HepG2 (cell line): ENCODE data around the gene DSE. TPM values are rescaled to one million over a fixed set of nuclear protein-coding genes. Genes with fewer than 3 reads are reported as not detected.

ENCODE experiments used
- ATAC-seq: fragments of 200-7000 bp; cut with Tn5 transposase; 3 replicates; pipeline ENCODE4 v1.9.1; 2020; ENCODE audit warnings: mild to moderate bottlenecking, moderate library complexity
- BruUV-seq: library from RNA; stranded (reverse); fragments of 400-500 nt; replicated peaks from 2 replicates; lab custom pipeline; 2021; lab: Mats Ljungman, UMichigan
- CTCF ChIA-PET: fragments of 300-600 bp; formaldehyde crosslinking; extraction: SDS; loops from one replicate; lab custom pipeline; 2021; ENCODE audit warnings: low total read pairs, inconsistent platforms, low intra/inter-chr PET ratio; lab: Yijun Ruan, JAX
- POLR2A ChIA-PET: fragments of 350-600 bp; sonication (Branson Sonifier 250); formaldehyde crosslinking; loops from one replicate; lab custom pipeline; 2020; ENCODE audit warnings: antibody characterized with exemption, inconsistent platforms; lab: Yijun Ruan, JAX
- DNase-seq: peaks from one replicate; pipeline ENCODE4 v3.0.0-alpha.2; 2015; ENCODE audit warnings: low spot score
- FAIRE-seq: peaks from 3 replicates; lab custom pipeline; 2011; peaks lifted over from hg19 to GRCh38; lab: Jason Lieb, UNC
- H2AFZ ChIP-seq: one replicate; pipeline ENCODE4 v1.6.1; 2011; ENCODE audit warnings: low read length, inconsistent platforms
- H3K27ac ChIP-seq: fragments of 300-600 bp; 3 replicates; pipeline ENCODE4 v1.8.0; 2011; ENCODE audit warnings: mixed run types, mild to moderate bottlenecking, mixed read lengths, low read length, inconsistent platforms; ENCODE audit not compliant: insufficient read depth; ENCODE audit errors: extremely low read length
- H3K27me3 ChIP-seq, 2 experiments: fragments of 200-600 bp in 1 of 2; 2 replicates in 1 of 2; 3 replicates in 1 of 2; pipeline versions ENCODE4 v1.6.0 to v1.8.0; 2011; ENCODE audit warnings: low read length in 2 of 2, mild to moderate bottlenecking in 2 of 2, moderate library complexity in 2 of 2, inconsistent platforms in 1 of 2; ENCODE audit not compliant: insufficient read depth in 2 of 2, control insufficient read depth in 1 of 2
- H3K36me3 ChIP-seq, 2 experiments: fragments of 200-600 bp in 1 of 2; replicated peaks in 1 of 2; 2 replicates in 1 of 2; 3 replicates in 1 of 2; pipeline versions ENCODE4 v1.5.1 to v1.8.0; 2011; ENCODE audit warnings: low read length in 2 of 2, inconsistent platforms in 1 of 2; ENCODE audit not compliant: insufficient read depth in 2 of 2, control insufficient read depth in 1 of 2
- H3K4me1 ChIP-seq: 2 replicates; pipeline ENCODE4 v1.5.1; 2012; ENCODE audit warnings: low read length, inconsistent platforms; ENCODE audit not compliant: insufficient read depth
- H3K4me2 ChIP-seq: 2 replicates; pipeline ENCODE4 v1.6.0; 2011; ENCODE audit warnings: low read depth, low read length, inconsistent platforms
- H3K4me3 ChIP-seq, 3 experiments: fragments of 200-600 bp in 1 of 3; sonication (generic), shearing (Covaris generic) in 1 of 3; replicated peaks in 1 of 3; 2 replicates each; pipeline ENCODE4 v1.5.1; 2011 to 2016; ENCODE audit warnings: low read length in 3 of 3, inconsistent platforms in 2 of 3, low read depth in 2 of 3, mild to moderate bottlenecking in 2 of 3, control low read depth in 1 of 3, mixed read lengths in 1 of 3; ENCODE audit not compliant: insufficient read depth in 1 of 3
- H3K79me2 ChIP-seq: one replicate; pipeline ENCODE4 v1.6.1; 2011; ENCODE audit warnings: low read length, inconsistent platforms; ENCODE audit not compliant: insufficient read depth
- H3K9ac ChIP-seq: 2 replicates; pipeline ENCODE4 v1.6.0; 2011; ENCODE audit warnings: mild to moderate bottlenecking, low read depth, low read length, inconsistent platforms; ENCODE audit not compliant: insufficient read depth
- H3K9me3 ChIP-seq: 2 replicates; pipeline ENCODE4 v1.5.1; 2012; ENCODE audit warnings: mild to moderate bottlenecking, low read length
- H4K20me1 ChIP-seq: 2 replicates; pipeline ENCODE4 v1.6.0; 2011; ENCODE audit warnings: inconsistent platforms, mild to moderate bottlenecking, low read length, moderate library complexity; ENCODE audit not compliant: insufficient read depth
- GATAD1 ChIP-seq: IDR thresholded peaks from 2 replicates; pipeline ENCODE4 v1.6.1; 2016; ENCODE audit warnings: missing genetic modification reagents, missing compliant biosample characterization
- HIVEP1 ChIP-seq: sonication (generic); formaldehyde crosslinking; IDR thresholded peaks from 2 replicates; pipeline ENCODE4 v1.4.0; 2020; ENCODE audit warnings: mild to moderate bottlenecking, missing genetic modification reagents
- MNT ChIP-seq: fragments of 450-650 bp; IDR thresholded peaks from 2 replicates; pipeline ENCODE4 v1.6.1; 2016
- NFATC3 ChIP-seq: sonication (generic); formaldehyde crosslinking; IDR thresholded peaks from 2 replicates; pipeline ENCODE4 v1.5.1; 2020; ENCODE audit warnings: mild to moderate bottlenecking, missing genetic modification reagents
- NFYB ChIP-seq: sonication (generic); formaldehyde crosslinking; IDR thresholded peaks from 2 replicates; pipeline ENCODE4 v1.4.0; 2020; ENCODE audit warnings: missing genetic modification reagents
- ZBTB4 ChIP-seq: sonication (generic); formaldehyde crosslinking; IDR thresholded peaks from 2 replicates; pipeline ENCODE4 v1.4.0; 2020; ENCODE audit warnings: missing genetic modification reagents, mild to moderate bottlenecking, borderline replicate concordance
- ZMYM4 ChIP-seq: sonication (generic); formaldehyde crosslinking; IDR thresholded peaks from 2 replicates; pipeline ENCODE4 v1.8.1; 2023; ENCODE audit warnings: mild to moderate bottlenecking, missing genetic modification reagents
- ZNF280D ChIP-seq: sonication (generic); formaldehyde crosslinking; IDR thresholded peaks from 2 replicates; pipeline ENCODE4 v1.5.1; 2020; ENCODE audit warnings: mild to moderate bottlenecking, missing genetic modification reagents
- ZNF800 ChIP-seq: sonication (generic); formaldehyde crosslinking; IDR thresholded peaks from 2 replicates; pipeline ENCODE4 v1.4.0; 2020; ENCODE audit warnings: missing genetic modification reagents
- WGBS: methylation state at CpG from one replicate; pipeline ENCODE4 v1.1.6; 2017; ENCODE audit warnings: low lambda C conversion rate; 5-methylcytosine and 5-hydroxymethylcytosine counted together
- in situ Hi-C: cut with HindIII; loops from 2 replicates; pipeline ENCODE4 v1.10.0; 2017; ENCODE audit warnings: low pct_unique_long_range_greater_than_20kb; ENCODE audit not compliant: extremely low pct_ligation_motif_present
- intact Hi-C: fragments of 100-400 bp; cut with micrococcal nuclease; formaldehyde crosslinking; loops from one replicate; pipeline ENCODE4 v1.10.0; 2022; ENCODE audit not compliant: unreplicated experiment
- polyA plus RNA-seq, 8 experiments: library from polyadenylated mRNA; depleted of rRNA in 3 of 8; stranded (reverse) in 7 of 8; unstranded in 1 of 8; fragments of >200 nt; fragmentation: Illumina TruSeq in 4 of 8; extraction: Trizol in 4 of 8; gene quantifications; 2 replicates each; pipeline versions ENCODE4 v1.2.1 to v1.2.3, GENCODE V29; 2011 to 2016; ENCODE audit warnings: low read depth in 4 of 8, missing spikeins in 1 of 8, mixed read lengths in 1 of 8; ENCODE audit not compliant: insufficient read depth in 1 of 8
- total RNA-seq, 5 experiments: library from RNA; depleted of rRNA; stranded (reverse); fragments of >200 nt; fragmentation: Illumina TruSeq; extraction: Trizol; gene quantifications; 2 replicates each; pipeline ENCODE4 v1.2.3, GENCODE V29; 2016; ENCODE audit warnings: low read depth in 1 of 5

DSE gene
- total and polyA plus RNA-seq, 2 of the 13 experiments (the other 11 are each of a cell fraction or from before 2014, with no cell fraction given) = 2.6 to 4.6 TPM

GRCh38 chr6:116445102-116445501 is 74.4 kb downstream of the DSE start:
- under 1% methylated on average over 5 of the region's 5 CpGs for WGBS
- no peak overlapping the region for H3K4me2 ChIP-seq
- DNase-seq (no peak), ATAC-seq (no peak), FAIRE-seq (no peak)
- no peaks in the 10 kb centered on the region for H3K4me1 ChIP-seq
- no peak overlapping the region for H3K27ac ChIP-seq
- ChIA-PET CTCF (no interaction called here), POLR2A (no interaction called here)
- H3K36me3 ChIP-seq = no peaks in the 10 kb centered on the region
- H3K79me2 ChIP-seq = no peaks in the 10 kb centered on the region
- in situ Hi-C loops = no loop called here
- intact Hi-C loops = no loop called here
- H4K20me1 ChIP-seq = no peaks in the 10 kb centered on the region
- no peaks in the 10 kb centered on the region for H3K9me3 ChIP-seq
- no peaks in the 10 kb centered on the region for H3K27me3 ChIP-seq
- no TSS peak for BruUV-seq
- H3K9ac ChIP-seq = no peak overlapping the region
- TF ChIP-seq MNT = peak; percentile 86
- TF ChIP-seq ZBTB4 = no peak
- no peak overlapping the region for H2AFZ ChIP-seq
- H3K4me3 ChIP-seq = no peak overlapping the region

GRCh38 chr6:116446399-116446798 is 75.7 kb downstream of the DSE start:
- FAIRE-seq (no peak), DNase-seq (no peak), ATAC-seq (no peak)
- Histone ChIP-seq H4K20me1 (no peaks in the 10 kb centered on the region), H3K9ac (no peak overlapping the region), H3K79me2 (no peaks in the 10 kb centered on the region), H3K27me3 (no peaks in the 10 kb centered on the region), H3K36me3 (no peaks in the 10 kb centered on the region), H3K4me3 (no peak overlapping the region), H2AFZ (no peak overlapping the region), H3K27ac (no peak overlapping the region), H3K4me2 (no peak overlapping the region), H3K4me1 (no peaks in the 10 kb centered on the region), H3K9me3 (no peaks in the 10 kb centered on the region)
- BruUV-seq = no TSS peak
- CTCF ChIA-PET = no interaction called here
- intact Hi-C loops = no loop called here
- 2% methylated on average over 1 of the region's 1 CpG for WGBS
- POLR2A ChIA-PET = no interaction called here
- in situ Hi-C loops = no loop called here
- TF ChIP-seq ZNF280D (CRISPR knock-in tag) = no peak
- TF ChIP-seq HIVEP1 = no peak
- TF ChIP-seq NFYB (CRISPR knock-in tag) = no peak
- no peak for TF ChIP-seq ZMYM4
- TF ChIP-seq NFATC3 (CRISPR knock-in tag) = no peak
- TF ChIP-seq ZNF800 (CRISPR knock-in tag) = no peak
- TF ChIP-seq GATAD1 = no peak
